GM12865 (cell line): Measurements from ENCODE around the gene TEX48.

Source experiments
- DNase-seq: peaks from one replicate; pipeline ENCODE4 v3.0.0; 2010; ENCODE audit warnings: low read depth
- H3K4me3 ChIP-seq: 2 replicates; pipeline ENCODE4 v1.5.1; 2011; ENCODE audit warnings: mild to moderate bottlenecking, low read depth, low read length, control low read depth
- CTCF ChIP-seq: IDR thresholded peaks from 2 replicates; pipeline ENCODE4 v1.5.1; 2011; ENCODE audit warnings: low read length, control low read depth, low read depth, inconsistent platforms; ENCODE audit not compliant: insufficient read depth; ENCODE audit errors: missing control alignments

The TEX48 gene

GRCh38 chr9:114629563-114630090 is 52.4 kb downstream of the TEX48 start:
- no peak for TF ChIP-seq CTCF
- no peak overlapping the region for H3K4me3 ChIP-seq
- no peak for DNase-seq

- TF ChIP-seq CTCF: no peak
- H3K4me3 ChIP-seq: no peak overlapping the region
- no peak for DNase-seq
These were observed 54.4 kb downstream of the TEX48 start for GRCh38 chr9:114627553-114627952.

- no peak overlapping the region for H3K4me3 ChIP-seq
- no peak for DNase-seq
- no peak for TF ChIP-seq CTCF
These were observed 55.5 kb downstream of the TEX48 start for GRCh38 chr9:114626415-114627020.

GRCh38 chr9:114624677-114625076 is 57.3 kb downstream of the TEX48 start:
- H3K4me3 ChIP-seq: no peak overlapping the region
- no peak for TF ChIP-seq CTCF
- no peak for DNase-seq

GRCh38 chr9:114621975-114622609 is 59.9 kb downstream of the TEX48 start:
- TF ChIP-seq CTCF: no peak
- no peak for DNase-seq
- H3K4me3 ChIP-seq: no peak overlapping the region

GRCh38 chr9:114621561-114621960 is 60.4 kb downstream of the TEX48 start:
- H3K4me3 ChIP-seq: no peak overlapping the region
- no peak for DNase-seq
- no peak for TF ChIP-seq CTCF

- no peak for TF ChIP-seq CTCF
- H3K4me3 ChIP-seq: peak overlapping the region; percentile 59
- peak; percentile 64 for DNase-seq
These were observed 62.7 kb downstream of the TEX48 start for GRCh38 chr9:114619191-114619761.
